Measurements from ENCODE around the gene IL12B. TPM values are rescaled to one million over a fixed set of nuclear protein-coding genes. Genes with fewer than 3 reads are reported as not detected.
"Not testable (repeated sequence)": the region's sequence is repeated elsewhere in the genome, so short reads cannot be mapped to it uniquely, and the experiment has no call there.

Gene IL12B
- total RNA-seq, 1 experiment from 2014 or later: 0.05 TPM

GRCh38 chr5:159319832-159320231, 10.5 kb downstream of the IL12B start:
- Histone ChIP-seq H3K27ac (no peak overlapping the region), H3K4me3 (no peak overlapping the region)
- DNase-seq (ENCODE audit: low read depth in 1 of 2, low spot score in 2 of 2): no peak

GRCh38 chr5:159319363-159319762, 10.9 kb downstream of the IL12B start:
- Histone ChIP-seq H3K4me1 (replicated peaks) (no peaks in the 10 kb centered on the region), H3K27me3 (replicated peaks) (no peaks in the 10 kb centered on the region), H3K36me3 (no peaks in the 10 kb centered on the region), H3K4me3 (no peak overlapping the region), H3K9me3 (replicated peaks) (no peaks in the 10 kb centered on the region), H3K27ac (no peak overlapping the region)
- DNase-seq (ENCODE audit: low read depth in 1 of 2, low spot score in 2 of 2): no peak

More at GRCh38 chr5:159319832-159320231, 10.5 kb downstream of the IL12B start:
- Histone ChIP-seq H3K36me3 (no peaks in the 10 kb centered on the region), H3K4me1 (replicated peaks) (no peaks in the 10 kb centered on the region), H3K9me3 (replicated peaks) (no peaks in the 10 kb centered on the region), H3K27me3 (replicated peaks) (no peaks in the 10 kb centered on the region)

- no peaks in the 10 kb centered on the region for H3K36me3 ChIP-seq
- H3K4me3 ChIP-seq: no peak overlapping the region
- no peaks in the 10 kb centered on the region for H3K4me1 ChIP-seq (replicated peaks)
- no peak for DNase-seq (ENCODE audit: low read depth in 1 of 2, low spot score in 2 of 2)
- no peak overlapping the region for H3K27ac ChIP-seq
- H3K9me3 ChIP-seq (replicated peaks): no peaks in the 10 kb centered on the region
- no peaks in the 10 kb centered on the region for H3K27me3 ChIP-seq (replicated peaks)
These were observed 11.8 kb downstream of the IL12B start for GRCh38 chr5:159318448-159318847.

GRCh38 chr5:159317849-159318248, 12.4 kb downstream of the IL12B start:
- DNase-seq (ENCODE audit: low read depth in 1 of 2, low spot score in 2 of 2): no peak
- Histone ChIP-seq H3K4me3 (no peak overlapping the region), H3K27ac (no peak overlapping the region), H3K27me3 (replicated peaks) (no peaks in the 10 kb centered on the region), H3K9me3 (replicated peaks) (no peaks in the 10 kb centered on the region), H3K4me1 (replicated peaks) (no peaks in the 10 kb centered on the region), H3K36me3 (no peaks in the 10 kb centered on the region)

- DNase-seq (ENCODE audit: low read depth in 1 of 2, low spot score in 2 of 2): peak; percentile 41 to 67
- Histone ChIP-seq H3K4me1 (replicated peaks) (no peaks in the 10 kb centered on the region), H3K36me3 (no peaks in the 10 kb centered on the region), H3K27ac (no peak overlapping the region), H3K9me3 (replicated peaks) (no peaks in the 10 kb centered on the region), H3K27me3 (replicated peaks) (no peaks in the 10 kb centered on the region), H3K4me3 (no peak overlapping the region)
These were observed 13.5 kb downstream of the IL12B start for GRCh38 chr5:159316519-159317383.

GRCh38 chr5:159313197-159313596, 17.1 kb downstream of the IL12B start:
- no peak overlapping the region for H3K4me3 ChIP-seq
- DNase-seq (ENCODE audit: low read depth in 1 of 2, low spot score in 2 of 2): no peak
- H3K36me3 ChIP-seq: no peaks in the 10 kb centered on the region
- H3K4me1 ChIP-seq (replicated peaks): no peaks in the 10 kb centered on the region
- H3K27ac ChIP-seq: no peak overlapping the region
- no peaks in the 10 kb centered on the region for H3K9me3 ChIP-seq (replicated peaks)
- no peaks in the 10 kb centered on the region for H3K27me3 ChIP-seq (replicated peaks)

GRCh38 chr5:159311063-159311462, 19.2 kb downstream of the IL12B start:
- no peaks in the 10 kb centered on the region for H3K9me3 ChIP-seq (replicated peaks)
- no peak overlapping the region for H3K4me3 ChIP-seq
- no peaks in the 10 kb centered on the region for H3K27me3 ChIP-seq (replicated peaks)
- H3K4me1 ChIP-seq (replicated peaks): no peaks in the 10 kb centered on the region
- no peaks in the 10 kb centered on the region for H3K36me3 ChIP-seq
- H3K27ac ChIP-seq: no peak overlapping the region
- no peak for DNase-seq (ENCODE audit: low read depth in 1 of 2, low spot score in 2 of 2)

- Histone ChIP-seq H3K4me1 (replicated peaks) (no peaks in the 10 kb centered on the region), H3K4me3 (no peak overlapping the region), H3K9me3 (replicated peaks) (no peaks in the 10 kb centered on the region), H3K27me3 (replicated peaks) (no peaks in the 10 kb centered on the region), H3K27ac (no peak overlapping the region), H3K36me3 (no peaks in the 10 kb centered on the region)
- DNase-seq (ENCODE audit: low read depth in 1 of 2, low spot score in 2 of 2): no peak
These were observed 19.8 kb downstream of the IL12B start for GRCh38 chr5:159310511-159310910.

- no peaks in the 10 kb centered on the region for H3K27me3 ChIP-seq (replicated peaks)
- no peaks in the 10 kb centered on the region for H3K9me3 ChIP-seq (replicated peaks)
- no peaks in the 10 kb centered on the region for H3K36me3 ChIP-seq
- no peak for DNase-seq (ENCODE audit: low read depth in 1 of 2, low spot score in 2 of 2)
- H3K27ac ChIP-seq: no peak overlapping the region
- H3K4me1 ChIP-seq (replicated peaks): no peaks in the 10 kb centered on the region
- no peak overlapping the region for H3K4me3 ChIP-seq
These were observed 20.4 kb downstream of the IL12B start for GRCh38 chr5:159309689-159310433.

- peaks cover 20% of the 10 kb centered on the region for H3K9me3 ChIP-seq (replicated peaks)
- no peak overlapping the region for H3K4me3 ChIP-seq
- H3K27ac ChIP-seq: no peak overlapping the region
- H3K4me1 ChIP-seq (replicated peaks): peaks cover 15% of the 10 kb centered on the region
- no peaks in the 10 kb centered on the region; the same call in 1 of the 2 replicates for H3K36me3 ChIP-seq
- no peaks in the 10 kb centered on the region for H3K27me3 ChIP-seq (replicated peaks)
- no peak for DNase-seq (ENCODE audit: low read depth in 1 of 2, low spot score in 2 of 2)
These were observed 25.2 kb downstream of the IL12B start for GRCh38 chr5:159304961-159305595.

- no peak for DNase-seq (ENCODE audit: low read depth in 1 of 2, low spot score in 2 of 2)
- Histone ChIP-seq H3K4me3 (no peak overlapping the region), H3K4me1 (replicated peaks) (peaks cover 15% of the 10 kb centered on the region), H3K36me3 (no peaks in the 10 kb centered on the region; the same call in 1 of the 2 replicates), H3K9me3 (replicated peaks) (peaks cover 20% of the 10 kb centered on the region), H3K27ac (no peak overlapping the region), H3K27me3 (replicated peaks) (no peaks in the 10 kb centered on the region)
These were observed 27.0 kb downstream of the IL12B start for GRCh38 chr5:159303286-159303685.

GRCh38 chr5:159301929-159302860, 28.1 kb downstream of the IL12B start:
- H3K4me3 ChIP-seq; H3K36me3 ChIP-seq; H3K27me3 ChIP-seq (replicated peaks); DNase-seq (ENCODE audit: low read depth in 1 of 2, low spot score in 2 of 2): not testable (repeated sequence)
- peaks cover 15% of the 10 kb centered on the region for H3K4me1 ChIP-seq (replicated peaks)
- peaks cover 20% of the 10 kb centered on the region for H3K9me3 ChIP-seq (replicated peaks)
- peak overlapping the region; percentile 15 for H3K27ac ChIP-seq

- H3K4me1 ChIP-seq (replicated peaks): peaks cover 15% of the 10 kb centered on the region
- DNase-seq (ENCODE audit: low read depth in 1 of 2, low spot score in 2 of 2): peak; percentile 64 to 86
- H3K9me3 ChIP-seq (replicated peaks): peaks cover 20% of the 10 kb centered on the region
- no peaks in the 10 kb centered on the region; the same call in 1 of the 2 replicates for H3K36me3 ChIP-seq
- H3K4me3 ChIP-seq: no peak overlapping the region
- peak overlapping the region; percentile 15; the same call in 1 of the 2 replicates for H3K27ac ChIP-seq
- no peaks in the 10 kb centered on the region for H3K27me3 ChIP-seq (replicated peaks)
These were observed 28.8 kb downstream of the IL12B start for GRCh38 chr5:159301466-159301865.

Measured in SJSA1 (cell line).